ENCODE results near the gene CSDE1. TPM values are rescaled to one million over a fixed set of nuclear protein-coding genes. Genes with fewer than 3 reads are reported as not detected.
A peak's percentile ranks its signal among the peaks of the same experiment; 100 is the strongest.
"Not testable (repeated sequence)": the region's sequence is repeated elsewhere in the genome, so short reads cannot be mapped to it uniquely, and the experiment has no call there.

The CSDE1 gene
- total RNA-seq, 4 donors from 2014 or later, result 342 to 1,039 (median 551) TPM

DNA sequence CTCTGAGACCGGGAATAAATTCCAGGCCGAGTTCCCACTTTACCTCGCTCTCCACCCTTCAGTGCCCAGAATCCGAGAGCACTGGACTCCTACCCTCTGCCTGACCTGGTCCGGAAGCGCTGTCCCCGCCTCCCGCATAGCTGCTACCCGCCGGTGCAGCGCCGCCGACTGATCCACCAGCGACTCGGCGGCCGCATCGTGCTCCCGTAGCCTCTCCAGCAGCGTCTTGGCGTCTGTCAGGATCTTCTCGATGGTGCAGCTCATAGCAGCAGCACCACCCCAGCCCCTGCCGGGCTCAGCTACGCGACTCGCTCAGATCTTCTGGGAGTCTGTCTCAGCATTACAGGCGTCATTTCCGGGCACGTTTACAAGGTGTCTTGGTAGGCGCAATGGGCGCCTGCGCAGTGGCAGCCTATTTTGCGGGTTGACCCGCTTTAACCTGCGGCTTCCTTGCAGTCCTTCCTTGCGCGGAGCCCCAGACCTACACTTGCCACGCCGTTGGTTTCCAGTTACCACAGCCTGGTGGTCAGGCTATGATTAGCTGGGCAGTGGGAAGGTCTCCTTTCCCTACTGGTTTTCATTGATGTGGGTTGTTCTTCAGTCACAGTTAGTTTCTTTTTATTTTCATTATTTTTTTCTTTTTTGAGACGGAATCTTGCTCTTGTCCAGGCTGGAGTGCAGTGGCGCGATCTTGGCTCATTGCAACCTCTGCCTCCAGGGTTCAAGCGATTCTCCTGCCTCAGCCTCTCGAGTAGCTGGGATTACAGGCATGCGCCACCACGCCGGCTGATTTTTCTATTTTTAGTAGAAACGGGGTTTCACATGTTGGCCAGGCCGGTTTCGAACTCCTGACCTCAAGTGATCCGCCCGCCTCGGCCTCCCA, 22.8 kb upstream of the CSDE1 start, which contains the start of gene SIKE1:
Gene SIKE1, minus strand, starts transcription at position 342 of the 883 bp plus-strand sequence. Its CDS starts 78 bp downstream, at position 264.
- H3K4me3 ChIP-seq (ENCODE audit: low read depth, poor library complexity, severe bottlenecking), result peak within 1 kb of the TSS; percentile 71
- TF ChIP-seq POLR2A (IDR thresholded peaks at IDR 0.05), result no peak
- peak in 1 of 3 donors; percentile 39 for TF ChIP-seq CTCF (IDR thresholded peaks at IDR 0.05)
- WGBS, 2 donors, result 16 to 18% methylated on average over 46 to 52 of the region's 53 CpGs
- DNase-seq (ENCODE audit: low spot score in 2 of 2), result peak; percentile 91 to 97
- intact Hi-C loops (cut with DNase I; ENCODE audit: low total_unique reads), result no loop called here

GRCh38 chr1:114779722-114780121, 21.9 kb upstream of the CSDE1 start:
- intact Hi-C loops (cut with DNase I; ENCODE audit: low total_unique reads), result no loop called here
- H3K4me3 ChIP-seq (ENCODE audit: low read depth, poor library complexity, severe bottlenecking), result peak overlapping the region; percentile 71
- no peak for TF ChIP-seq POLR2A (IDR thresholded peaks at IDR 0.05)
- no peak for TF ChIP-seq CTCF (IDR thresholded peaks at IDR 0.05)
- no peak for DNase-seq (ENCODE audit: low spot score in 2 of 2)

- H3K4me3 ChIP-seq (ENCODE audit: low read depth, poor library complexity, severe bottlenecking); DNase-seq (ENCODE audit: low spot score in 2 of 2); intact Hi-C loops (cut with DNase I; ENCODE audit: low total_unique reads): not testable (repeated sequence)
- WGBS, 2 donors, result 95% methylated on average over 4 of the region's 4 CpGs
Observed at GRCh38 chr1:114776726-114777125, 18.9 kb upstream of the CSDE1 start.

GRCh38 chr1:114771992-114772391, 14.2 kb upstream of the CSDE1 start:
- no peak overlapping the region for H3K4me3 ChIP-seq (ENCODE audit: low read depth, poor library complexity, severe bottlenecking)
- intact Hi-C loops (cut with DNase I; ENCODE audit: low total_unique reads), result no loop called here
- 88 to 90% methylated on average over 1 of the region's 1 CpG for WGBS, 2 donors
- TF ChIP-seq CTCF (IDR thresholded peaks at IDR 0.05), result no peak
- TF ChIP-seq POLR2A (IDR thresholded peaks at IDR 0.05), result no peak
- DNase-seq (ENCODE audit: low spot score in 2 of 2), result no peak

GRCh38 chr1:114770989-114771388, 13.2 kb upstream of the CSDE1 start:
- TF ChIP-seq POLR2A (IDR thresholded peaks at IDR 0.05) (no peak), CTCF (IDR thresholded peaks at IDR 0.05) (no peak)
- intact Hi-C loops (cut with DNase I; ENCODE audit: low total_unique reads), result no loop called here
- WGBS, 2 donors, result 95 to 96% methylated on average over 1 of the region's 1 CpG
- DNase-seq (ENCODE audit: low spot score in 2 of 2), result no peak
- H3K4me3 ChIP-seq (ENCODE audit: low read depth, poor library complexity, severe bottlenecking), result no peak overlapping the region

- intact Hi-C loops (cut with DNase I; ENCODE audit: low total_unique reads), result no loop called here
- DNase-seq (ENCODE audit: low spot score in 2 of 2), result no peak
- no peak overlapping the region for H3K4me3 ChIP-seq (ENCODE audit: low read depth, poor library complexity, severe bottlenecking)
- WGBS, 2 donors, result 82 to 85% methylated on average over 4 of the region's 4 CpGs
- TF ChIP-seq CTCF (IDR thresholded peaks at IDR 0.05) (no peak), POLR2A (IDR thresholded peaks at IDR 0.05) (no peak)
Observed at GRCh38 chr1:114764689-114765088, 6.9 kb upstream of the CSDE1 start.

Data from lower leg skin (tissue), 4 donors.